WTC11 (cell line): ENCODE results near the gene OIT3. TPM values are rescaled to one million over a fixed set of nuclear protein-coding genes. Genes with fewer than 3 reads are reported as not detected.
A peak's percentile ranks its signal among the peaks of the same experiment; 100 is the strongest.

Source experiments
- ATAC-seq: fragments of 200-7000 bp; cut with Tn5 transposase; 2 replicates; pipeline ENCODE4 v1.10.0; 2021; ENCODE audit warnings: mild to moderate bottlenecking, moderate library complexity
- CTCF ChIA-PET: fragments of 300-600 bp; sonication (Branson Sonifier 250); formaldehyde crosslinking; loops from one replicate; lab custom pipeline; 2021; ENCODE audit warnings: antibody characterized with exemption; lab: Charles Lee
- POLR2A ChIA-PET: fragments of 350-600 bp; sonication (Branson Sonifier 250); formaldehyde crosslinking; loops from one replicate; lab custom pipeline; 2021; ENCODE audit warnings: antibody characterized with exemption; lab: Charles Lee
- DNase-seq: peaks from one replicate; pipeline ENCODE4 v3.0.0; 2021; ENCODE audit warnings: low spot score
- H3K27ac Mint-ChIP-seq: 2 replicates; pipeline ENCODE4 v1.8.0; 2021; ENCODE audit warnings: mixed read lengths
- H3K27me3 Mint-ChIP-seq: 2 replicates; pipeline ENCODE4 v1.8.0; 2021; ENCODE audit warnings: low read depth, mild to moderate bottlenecking, moderate library complexity, mixed read lengths
- H3K36me3 Mint-ChIP-seq: 2 replicates; pipeline ENCODE4 v1.8.0; 2021; ENCODE audit warnings: mixed read lengths
- H3K4me1 Mint-ChIP-seq: 2 replicates; pipeline ENCODE4 v1.8.0; 2022; ENCODE audit warnings: mixed read lengths
- H3K4me3 Mint-ChIP-seq: 2 replicates; pipeline ENCODE4 v1.8.0; 2021; ENCODE audit warnings: mild to moderate bottlenecking, moderate library complexity, mixed read lengths
- H3K9me3 Mint-ChIP-seq: 2 replicates; pipeline ENCODE4 v1.8.0; 2021; ENCODE audit warnings: mixed read lengths
- ATF2 ChIP-seq: sonication (generic); formaldehyde crosslinking; IDR thresholded peaks from 2 replicates; pipeline ENCODE4 v1.8.1; 2022; ENCODE audit warnings: low read depth, missing genetic modification reagents, borderline replicate concordance
- ATF3 ChIP-seq: sonication (generic); formaldehyde crosslinking; conservative IDR thresholded peaks from 2 replicates; pipeline ENCODE4 v1.8.1; 2022; ENCODE audit warnings: mild to moderate bottlenecking, missing genetic modification reagents
- CREM ChIP-seq: sonication (generic); formaldehyde crosslinking; IDR thresholded peaks from 2 replicates; pipeline ENCODE4 v1.8.1; 2022; ENCODE audit warnings: mild to moderate bottlenecking, missing genetic modification reagents, moderate library complexity
- CTCF ChIP-seq: fragments of 200-600 bp; IDR thresholded peaks from 2 replicates; pipeline ENCODE4 v1.8.0; 2022; ENCODE audit warnings: antibody characterized with exemption
- E2F1 ChIP-seq: sonication (generic); formaldehyde crosslinking; IDR thresholded peaks from 2 replicates; pipeline ENCODE4 v1.8.0; 2022; ENCODE audit warnings: mild to moderate bottlenecking, missing genetic modification reagents
- ESRRA ChIP-seq: sonication (generic); formaldehyde crosslinking; IDR thresholded peaks from 2 replicates; pipeline ENCODE4 v1.8.1; 2022; ENCODE audit warnings: mild to moderate bottlenecking, missing genetic modification reagents, borderline replicate concordance
- FOXP1 ChIP-seq: sonication (generic); formaldehyde crosslinking; IDR thresholded peaks from 2 replicates; pipeline ENCODE4 v1.8.0; 2022; ENCODE audit warnings: missing genetic modification reagents, mild to moderate bottlenecking, moderate library complexity, borderline replicate concordance
- GABPB1 ChIP-seq: sonication (generic); formaldehyde crosslinking; IDR thresholded peaks from 2 replicates; pipeline ENCODE4 v1.8.1; 2023; ENCODE audit warnings: mild to moderate bottlenecking, missing genetic modification reagents
- MLX ChIP-seq: sonication (generic); formaldehyde crosslinking; IDR thresholded peaks from 2 replicates; pipeline ENCODE4 v1.8.1; 2023; ENCODE audit warnings: mild to moderate bottlenecking, missing genetic modification reagents, moderate library complexity
- RORB ChIP-seq: fragments of 250-450 bp; sonication (Bioruptor Pico); IDR thresholded peaks from 2 replicates; pipeline ENCODE4 v1.9.0; 2021; ENCODE audit warnings: mild to moderate bottlenecking
- STAT6 ChIP-seq: sonication (generic); formaldehyde crosslinking; conservative IDR thresholded peaks from 2 replicates; pipeline ENCODE4 v1.8.1; 2023; ENCODE audit warnings: mild to moderate bottlenecking, low read depth, missing genetic modification reagents, moderate library complexity
- TP53 ChIP-seq: sonication (generic); formaldehyde crosslinking; IDR thresholded peaks from 2 replicates; pipeline ENCODE4 v1.8.1; 2023; ENCODE audit warnings: mild to moderate bottlenecking, missing genetic modification reagents
- ZSCAN18 ChIP-seq: fragments of 250-450 bp; sonication (Bioruptor Pico); IDR thresholded peaks from 2 replicates; pipeline ENCODE4 v2.1.2; 2022; ENCODE audit warnings: mild to moderate bottlenecking, moderate library complexity
- total RNA-seq: library from RNA; stranded (reverse); gene quantifications from 3 replicates; pipeline ENCODE4 v1.2.3, GENCODE V29; 2021

OIT3 gene
- total RNA-seq, 1 experiment from 2014 or later, result not detected

GRCh38 chr10:72862957-72863356 lies 30.6 kb upstream of the OIT3 start:
- no peak for ATAC-seq
- Mint-ChIP-seq H3K4me3 (no peak overlapping the region), H3K4me1 (no peaks in the 10 kb centered on the region), H3K36me3 (peaks cover 12% of the 10 kb centered on the region; the same call in 1 of the 2 replicates), H3K27me3 (no peaks in the 10 kb centered on the region), H3K9me3 (no peaks in the 10 kb centered on the region), H3K27ac (peak overlapping the region; percentile 2; the same call in 1 of the 2 replicates)
- no peak for DNase-seq
- POLR2A ChIA-PET, result no interaction called here
- TF ChIP-seq CREM (CRISPR knock-in tag) (no peak), ATF3 (CRISPR knock-in tag) (no peak), ATF2 (CRISPR knock-in tag) (no peak), ZSCAN18 (no peak), MLX (no peak), E2F1 (no peak), ESRRA (no peak)
- CTCF ChIA-PET, result no interaction called here

- Mint-ChIP-seq H3K36me3 (peaks cover 33% of the 10 kb centered on the region), H3K9me3 (peaks cover 15% of the 10 kb centered on the region), H3K27me3 (no peaks in the 10 kb centered on the region), H3K4me1 (no peaks in the 10 kb centered on the region), H3K27ac (no peak overlapping the region), H3K4me3 (no peak overlapping the region)
- DNase-seq (no peak), ATAC-seq (no peak; the same call in 1 of the 2 replicates)
- TF ChIP-seq CTCF (no peak; the same call in 1 of the 2 replicates), STAT6 (CRISPR knock-in tag) (no peak), FOXP1 (no peak), GABPB1 (no peak), RORB (no peak), CREM (CRISPR knock-in tag) (no peak), TP53 (CRISPR knock-in tag) (no peak)
- ChIA-PET CTCF (interaction anchor here (0.5 to 0.8 kb wide), 4 partner anchors 11 to 78 kb away, joined by 3 to 4 read pairs (median 3); no protein-coding TSS in a partner anchor), POLR2A (no interaction called here)
Observed at GRCh38 chr10:72875250-72876055, 18.1 kb upstream of the OIT3 start.
